HL-60 (cell line): ENCODE results near the gene RNGTT.

Source experiments
- CTCF ChIP-seq: IDR thresholded peaks from one replicate; pipeline ENCODE4 v1.5.1; 2011; ENCODE audit warnings: low read length, control low read depth, inconsistent platforms; ENCODE audit not compliant: insufficient read depth
- GABPA ChIP-seq: IDR thresholded peaks from 2 replicates; pipeline ENCODE4 v1.6.1; 2012; ENCODE audit warnings: low read depth
- POLR2AphosphoS5 ChIP-seq: IDR thresholded peaks from 2 replicates; pipeline ENCODE4 v1.6.1; 2012; ENCODE audit warnings: low read depth
- SPI1 ChIP-seq: IDR thresholded peaks from 2 replicates; pipeline ENCODE4 v1.6.1; 2012; ENCODE audit warnings: low read depth, mild to moderate bottlenecking, borderline replicate concordance
- TF ChIP-seq, protein P1 (sequence below): IDR thresholded peaks from 2 replicates; pipeline ENCODE4 v1.6.1; 2012; ENCODE audit warnings: low read depth; ENCODE audit not compliant: insufficient replicate concordance

DNA sequence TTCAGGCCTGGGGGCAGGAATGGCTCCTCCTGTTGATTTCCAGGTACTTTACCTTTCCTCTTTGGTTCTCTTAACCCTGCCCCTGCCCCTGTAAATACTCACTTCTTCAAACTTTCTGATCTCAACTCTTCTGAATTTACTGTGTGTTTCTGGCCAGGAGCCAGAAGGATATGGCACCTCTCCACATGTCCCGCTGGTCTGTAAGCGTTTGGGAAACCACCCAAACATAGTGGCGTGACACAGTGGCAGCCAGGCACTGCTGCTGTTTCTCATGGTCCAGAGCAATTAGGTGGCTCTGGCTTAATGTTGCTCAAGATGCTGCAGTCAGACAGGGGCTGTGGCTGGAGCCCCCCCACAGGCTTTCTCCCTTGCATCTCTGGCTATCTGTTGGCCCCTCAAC, 374.5 kb downstream of the RNGTT start:
- TF ChIP-seq CTCF, result no peak
- no peak for TF ChIP-seq SPI1
- TF ChIP-seq GABPA, result no peak
- no peak for TF ChIP-seq POLR2AphosphoS5
- TF ChIP-seq, protein P1, sequence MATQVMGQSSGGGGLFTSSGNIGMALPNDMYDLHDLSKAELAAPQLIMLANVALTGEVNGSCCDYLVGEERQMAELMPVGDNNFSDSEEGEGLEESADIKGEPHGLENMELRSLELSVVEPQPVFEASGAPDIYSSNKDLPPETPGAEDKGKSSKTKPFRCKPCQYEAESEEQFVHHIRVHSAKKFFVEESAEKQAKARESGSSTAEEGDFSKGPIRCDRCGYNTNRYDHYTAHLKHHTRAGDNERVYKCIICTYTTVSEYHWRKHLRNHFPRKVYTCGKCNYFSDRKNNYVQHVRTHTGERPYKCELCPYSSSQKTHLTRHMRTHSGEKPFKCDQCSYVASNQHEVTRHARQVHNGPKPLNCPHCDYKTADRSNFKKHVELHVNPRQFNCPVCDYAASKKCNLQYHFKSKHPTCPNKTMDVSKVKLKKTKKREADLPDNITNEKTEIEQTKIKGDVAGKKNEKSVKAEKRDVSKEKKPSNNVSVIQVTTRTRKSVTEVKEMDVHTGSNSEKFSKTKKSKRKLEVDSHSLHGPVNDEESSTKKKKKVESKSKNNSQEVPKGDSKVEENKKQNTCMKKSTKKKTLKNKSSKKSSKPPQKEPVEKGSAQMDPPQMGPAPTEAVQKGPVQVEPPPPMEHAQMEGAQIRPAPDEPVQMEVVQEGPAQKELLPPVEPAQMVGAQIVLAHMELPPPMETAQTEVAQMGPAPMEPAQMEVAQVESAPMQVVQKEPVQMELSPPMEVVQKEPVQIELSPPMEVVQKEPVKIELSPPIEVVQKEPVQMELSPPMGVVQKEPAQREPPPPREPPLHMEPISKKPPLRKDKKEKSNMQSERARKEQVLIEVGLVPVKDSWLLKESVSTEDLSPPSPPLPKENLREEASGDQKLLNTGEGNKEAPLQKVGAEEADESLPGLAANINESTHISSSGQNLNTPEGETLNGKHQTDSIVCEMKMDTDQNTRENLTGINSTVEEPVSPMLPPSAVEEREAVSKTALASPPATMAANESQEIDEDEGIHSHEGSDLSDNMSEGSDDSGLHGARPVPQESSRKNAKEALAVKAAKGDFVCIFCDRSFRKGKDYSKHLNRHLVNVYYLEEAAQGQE, result no peak
